NCI-H1436 treated with DMSO at 0.1 percent for 48 hours (cell line): Measurements from ENCODE around the gene MIAT.

ENCODE experiments used
- DNase-seq: peaks from one replicate; lab custom pipeline; 2025; lab: John Stamatoyannopoulos, UW

Gene MIAT

DNA sequence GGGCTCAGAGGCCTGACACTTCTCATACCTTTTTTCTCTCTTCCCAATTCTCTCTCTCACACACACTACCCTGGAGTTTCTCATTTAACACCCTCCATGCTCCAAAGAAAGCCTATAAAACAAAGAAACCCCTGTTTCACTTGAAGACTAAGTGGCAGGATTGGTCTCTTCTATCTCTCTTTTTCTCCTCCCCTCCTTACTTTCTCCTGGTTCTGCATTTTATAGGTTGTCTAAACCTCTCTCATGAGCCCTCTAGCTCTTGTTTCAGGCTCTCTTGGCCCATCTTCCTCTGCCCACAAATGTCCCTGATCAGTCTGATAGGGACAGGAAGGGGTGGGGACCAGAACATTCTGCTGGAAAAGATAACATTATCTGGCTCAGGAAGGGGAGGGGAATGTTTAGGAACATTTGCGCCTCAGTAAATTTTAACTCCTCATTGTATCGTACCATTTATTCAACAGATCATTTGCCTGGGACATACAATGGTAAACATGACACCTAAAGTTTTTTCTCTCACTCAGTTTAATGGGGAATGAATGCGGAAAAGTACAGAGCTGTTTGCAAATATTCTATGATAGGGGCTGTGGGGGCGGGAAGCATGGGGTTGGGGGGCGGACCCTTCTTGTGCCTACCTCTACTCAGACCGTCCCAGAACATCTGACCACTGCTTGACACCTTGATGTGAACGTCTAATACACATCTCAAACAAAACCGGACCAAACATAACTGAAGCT, 24.8 kb upstream of the MIAT start:
- no peak for DNase-seq

DNA sequence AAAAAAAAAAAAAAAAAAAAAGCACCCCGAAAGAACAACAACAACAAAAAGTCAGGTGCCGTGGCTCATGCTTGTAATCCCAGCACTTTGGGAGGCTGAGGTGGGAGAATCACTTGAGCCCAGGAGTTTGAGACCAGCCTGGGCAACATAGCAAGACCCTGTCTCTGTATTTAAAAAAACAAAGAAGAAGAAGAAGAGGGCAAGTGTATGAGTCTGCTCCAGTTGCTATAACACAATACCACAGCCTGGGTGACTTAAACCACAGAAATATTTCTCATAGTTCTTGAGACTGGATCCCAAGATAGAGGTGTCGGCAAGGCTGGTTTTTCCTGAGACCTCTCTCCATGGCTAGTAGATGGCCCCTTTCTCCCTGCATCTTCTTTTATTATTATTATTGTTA, 23.2 kb upstream of the MIAT start:
- no peak for DNase-seq

GRCh38 chr22:26635117-26635516, 22.3 kb upstream of the MIAT start:
- DNase-seq: no peak

DNA sequence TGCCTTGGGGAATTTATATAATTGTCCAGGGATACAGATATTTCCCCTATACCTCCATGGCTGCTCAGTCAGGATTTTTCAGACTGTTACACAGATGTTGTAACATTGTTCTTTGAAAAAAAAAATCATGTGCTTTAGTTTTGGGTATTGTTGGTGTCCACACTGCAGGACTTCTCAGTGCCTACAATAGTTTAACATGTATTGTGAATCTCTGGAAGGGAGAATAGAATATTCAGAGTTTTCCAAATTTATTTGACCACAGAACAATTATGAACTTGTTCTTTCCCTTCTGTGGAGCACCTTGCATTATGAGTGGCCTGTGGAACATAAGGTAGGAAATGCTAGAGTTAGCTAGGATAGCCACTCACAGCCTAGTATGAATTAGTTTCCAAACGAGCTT, 21.1 kb upstream of the MIAT start:
- DNase-seq: no peak

- DNase-seq: no peak
Measured at GRCh38 chr22:26642465-26643417, 14.6 kb upstream of the MIAT start.

DNA sequence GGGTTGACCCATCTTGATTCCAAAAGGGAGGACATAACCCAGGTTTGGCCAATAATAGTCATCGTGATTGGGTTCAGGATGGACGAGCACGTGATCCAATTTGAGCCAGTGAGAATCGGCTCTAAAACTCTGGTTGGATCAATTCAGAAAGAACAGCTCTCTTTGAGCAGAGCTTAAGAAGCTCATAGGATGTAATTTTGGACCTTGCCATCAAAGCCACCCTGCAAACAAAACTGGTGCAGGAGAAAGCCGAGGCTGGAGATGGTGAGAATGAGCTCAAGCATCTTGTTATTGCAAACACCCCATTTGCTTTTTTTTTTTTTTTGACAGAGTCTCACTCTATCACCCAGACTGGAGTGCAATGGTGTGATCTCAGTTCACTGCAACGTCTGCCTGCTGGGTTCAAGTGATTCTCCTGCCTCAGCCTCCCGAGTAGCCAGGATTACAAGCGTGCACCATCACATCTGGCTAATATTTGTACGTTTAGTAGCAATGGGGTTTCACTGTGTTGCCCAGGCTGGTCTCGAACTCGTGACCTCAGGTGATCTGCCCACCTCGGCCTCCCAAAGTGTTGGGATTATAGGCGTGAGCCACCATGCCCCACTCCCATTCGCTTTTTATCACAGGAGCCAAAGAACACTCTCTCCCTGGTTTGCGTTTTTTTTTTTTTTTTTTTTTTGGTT, 13.8 kb upstream of the MIAT start:
- DNase-seq: no peak

- DNase-seq: no peak
Measured at GRCh38 chr22:26646158-26646557, 11.2 kb upstream of the MIAT start.

- DNase-seq: peak; percentile 43
Measured at GRCh38 chr22:26648011-26648497, 9.3 kb upstream of the MIAT start.

GRCh38 chr22:26648528-26649388, 8.6 kb upstream of the MIAT start:
- DNase-seq: no peak

DNA sequence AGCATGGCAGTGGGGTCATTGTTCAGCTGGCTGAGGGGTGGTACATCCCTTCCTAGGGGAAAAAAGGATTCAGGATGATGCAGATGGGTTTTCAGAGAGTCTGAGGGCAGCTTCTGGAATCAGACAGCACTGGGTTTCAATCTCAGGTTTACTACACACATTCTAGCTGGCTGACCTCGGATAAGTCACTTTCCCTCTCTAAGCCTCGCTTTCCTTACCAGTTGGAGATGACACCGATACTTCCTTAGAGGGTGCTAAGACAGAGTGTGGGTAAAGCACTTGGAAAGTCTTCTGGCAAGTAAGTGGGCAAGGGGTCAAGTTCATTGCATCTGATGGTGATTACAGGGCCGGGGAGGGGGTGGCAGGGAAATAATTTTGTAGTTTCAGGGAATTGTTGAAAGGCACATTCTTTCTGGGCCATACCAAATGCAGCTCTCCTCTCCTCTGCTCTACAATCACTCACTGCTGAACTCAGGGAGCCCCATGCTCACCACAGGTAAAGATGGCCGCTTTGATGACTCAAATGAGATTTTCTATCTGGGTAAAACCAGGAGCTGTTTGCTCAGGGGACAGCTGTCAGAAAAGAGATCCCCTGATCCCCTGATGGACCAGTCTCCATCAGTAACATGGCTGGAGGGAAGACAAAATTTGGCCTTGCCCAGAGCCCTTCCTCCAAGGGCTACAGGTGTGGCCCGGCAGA, 6.5 kb upstream of the MIAT start:
- DNase-seq: no peak

DNA sequence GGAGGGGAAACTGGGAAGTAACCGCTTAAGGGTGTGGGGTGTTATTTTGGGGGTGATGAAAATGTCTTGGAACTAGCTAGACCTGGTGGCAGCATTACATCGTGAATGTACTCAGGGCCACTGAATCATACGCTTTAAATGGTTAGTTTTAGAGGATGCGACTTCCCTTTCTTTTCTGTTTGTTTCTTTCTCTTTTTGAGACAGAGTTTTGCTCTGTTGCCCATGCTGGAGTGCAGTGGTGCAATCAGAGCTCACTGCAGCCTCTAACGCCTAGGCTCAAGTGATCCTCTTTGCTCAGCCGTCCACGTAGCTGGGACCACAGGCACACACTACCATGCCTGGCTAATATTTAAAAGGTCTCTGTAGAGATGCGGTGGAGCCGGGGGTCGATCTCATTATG, 5.6 kb upstream of the MIAT start:
- DNase-seq: no peak

- DNase-seq: no peak
Measured at GRCh38 chr22:26658161-26658560, 773 bp downstream of the MIAT start.

GRCh38 chr22:26658671-26659478, 1.5 kb downstream of the MIAT start:
- peak; percentile 68 for DNase-seq

GRCh38 chr22:26660356-26660755, 3.0 kb downstream of the MIAT start:
- DNase-seq: no peak

GRCh38 chr22:26660961-26661578, 3.7 kb downstream of the MIAT start:
- no peak for DNase-seq

- DNase-seq: no peak
Measured at GRCh38 chr22:26662160-26662559, 4.8 kb downstream of the MIAT start.

DNA sequence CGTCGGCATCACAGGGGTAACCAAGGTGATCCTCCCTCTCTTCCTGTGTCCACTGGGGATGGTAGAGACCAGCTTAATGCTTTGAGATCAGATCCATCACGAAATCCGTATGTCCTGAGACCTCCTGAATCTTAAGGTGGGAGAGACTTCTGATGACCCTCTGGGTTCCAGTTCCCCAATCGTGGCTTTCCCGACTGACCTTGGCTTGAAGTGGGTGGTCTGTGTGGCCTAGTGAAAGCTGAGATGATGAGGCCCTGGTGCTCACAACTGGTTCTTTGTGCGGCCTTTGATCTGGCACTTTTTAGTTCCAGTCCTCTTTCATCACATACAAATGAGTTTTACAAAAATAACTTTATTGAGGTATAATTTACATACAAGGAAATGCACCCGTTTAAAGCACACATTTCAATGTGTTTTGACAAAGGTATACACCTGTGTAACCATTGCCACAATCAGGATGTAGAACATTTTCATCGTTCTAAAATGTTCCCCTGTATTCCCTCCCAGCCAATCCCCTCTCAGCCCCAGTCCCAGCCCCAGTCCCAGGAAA, 6.1 kb downstream of the MIAT start:
- no peak for DNase-seq

- no peak for DNase-seq
Measured at GRCh38 chr22:26665813-26666231, 8.4 kb downstream of the MIAT start.

DNA sequence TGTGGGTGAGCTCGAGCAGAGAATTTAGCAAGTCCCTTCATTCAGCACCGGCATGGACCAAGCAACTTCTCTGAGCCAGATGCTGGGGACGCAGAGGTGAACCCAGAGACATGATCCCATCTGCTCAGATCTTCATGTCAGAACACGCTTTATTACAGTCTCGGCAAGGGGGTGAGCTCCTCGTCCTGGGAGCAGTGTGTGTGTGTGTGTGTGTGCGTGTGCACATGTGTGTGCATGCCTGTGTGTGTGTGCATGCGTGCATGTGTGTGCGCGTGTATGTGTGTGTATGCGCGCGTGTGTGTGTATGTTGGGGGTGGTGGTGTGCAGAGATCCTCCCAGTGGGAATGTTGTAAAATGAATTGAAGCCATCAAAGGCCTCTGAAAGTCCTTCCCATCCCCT, 9.8 kb downstream of the MIAT start:
- DNase-seq: no peak
